Activated naive CD8-positive, alpha-beta T cell (primary cell): ENCODE measurements around the gene NDUFV1.
"Not testable (repeated sequence)": the region's sequence is repeated elsewhere in the genome, so short reads cannot be mapped to it uniquely, and the experiment has no call there.

Experiments used
- H3K27ac Mint-ChIP-seq: one replicate; pipeline ENCODE4 v1.8.0; 2021; ENCODE audit warnings: mixed read lengths
- H3K27me3 Mint-ChIP-seq: one replicate; pipeline ENCODE4 v1.8.0; 2021; ENCODE audit warnings: mixed read lengths
- H3K36me3 Mint-ChIP-seq: one replicate; pipeline ENCODE4 v1.8.0; 2021; ENCODE audit warnings: mixed read lengths
- H3K4me1 Mint-ChIP-seq: one replicate; pipeline ENCODE4 v1.8.0; 2021; ENCODE audit warnings: low read depth, mixed read lengths
- H3K4me3 Mint-ChIP-seq: one replicate; pipeline ENCODE4 v1.8.0; 2021; ENCODE audit warnings: mild to moderate bottlenecking, mixed read lengths
- H3K9me3 Mint-ChIP-seq: one replicate; pipeline ENCODE4 v1.8.0; 2021; ENCODE audit warnings: low read depth, mixed read lengths

The NDUFV1 gene

GRCh38 chr11:67633758-67634365, 27.1 kb downstream of the NDUFV1 start:
- no peak overlapping the region for H3K4me3 Mint-ChIP-seq

DNA sequence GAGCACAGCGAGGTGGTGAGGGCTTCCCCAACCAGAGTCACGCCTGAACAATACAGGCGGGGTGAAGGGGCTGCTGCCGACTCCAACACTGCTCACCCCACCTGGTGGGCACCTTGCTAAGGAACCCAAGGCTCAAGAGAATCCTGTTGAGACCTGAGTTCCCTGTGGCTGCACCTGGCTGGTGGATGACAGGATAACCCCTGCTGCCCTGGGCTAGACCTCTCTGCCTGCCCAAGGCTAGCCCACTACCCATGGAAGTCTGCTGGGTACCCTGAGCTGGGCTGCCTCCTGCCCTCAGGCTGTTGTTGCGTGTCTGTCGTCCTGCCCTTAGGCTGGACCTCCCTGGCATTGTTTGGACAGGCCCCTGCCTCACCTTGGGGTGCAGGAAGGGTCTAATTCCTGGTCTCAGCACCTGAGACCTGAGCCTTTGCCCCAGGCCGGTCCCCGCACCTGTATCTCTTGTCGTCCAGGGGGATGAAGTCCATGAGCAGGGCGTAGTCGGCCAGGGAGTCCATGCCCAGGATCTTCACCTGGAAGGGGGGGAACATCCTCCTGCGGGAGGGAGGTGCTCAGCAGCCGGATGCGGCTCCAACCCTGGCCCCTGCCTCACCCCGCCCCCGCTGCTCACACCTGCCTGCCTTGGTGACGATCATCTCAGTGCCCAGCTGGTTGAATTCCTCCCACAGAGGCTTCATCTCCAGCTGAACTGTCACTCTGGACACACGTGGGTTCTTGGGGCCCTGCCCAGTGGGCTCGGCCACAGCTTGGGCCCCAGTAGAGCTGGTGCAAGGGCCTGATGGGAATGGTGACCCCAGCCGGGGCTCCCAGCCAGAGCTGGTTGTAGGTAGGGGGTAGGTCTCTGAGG, 27.9 kb downstream of the NDUFV1 start:
- Mint-ChIP-seq H3K36me3 (no peaks in the 10 kb centered on the region), H3K27me3 (no peaks in the 10 kb centered on the region), H3K9me3 (no peaks in the 10 kb centered on the region), H3K4me3 (no peak overlapping the region), H3K27ac (no peak overlapping the region), H3K4me1 (peaks cover 5% of the 10 kb centered on the region)

More at GRCh38 chr11:67633758-67634365, 27.1 kb downstream of the NDUFV1 start:
- Mint-ChIP-seq H3K36me3 (no peaks in the 10 kb centered on the region), H3K27ac (no peak overlapping the region), H3K27me3 (no peaks in the 10 kb centered on the region), H3K9me3 (no peaks in the 10 kb centered on the region), H3K4me1 (peaks cover 5% of the 10 kb centered on the region)

DNA sequence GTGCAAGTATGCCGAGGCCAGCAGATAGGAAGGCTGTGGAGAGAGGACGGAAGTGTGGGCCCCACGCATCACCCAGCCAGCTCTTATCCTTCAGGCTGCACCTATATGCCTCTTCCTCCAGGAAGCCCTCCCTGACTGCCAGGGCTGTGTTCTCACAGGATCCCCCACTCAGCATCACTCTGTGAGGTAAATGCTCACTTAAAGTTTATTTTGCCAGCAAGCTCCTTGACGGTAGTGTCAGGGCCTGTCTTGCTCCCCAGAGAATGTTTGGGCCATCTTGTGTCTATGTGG, 28.4 kb downstream of the NDUFV1 start:
- peaks cover 5% of the 10 kb centered on the region for H3K4me1 Mint-ChIP-seq
- H3K27ac Mint-ChIP-seq = no peak overlapping the region
- no peaks in the 10 kb centered on the region for H3K36me3 Mint-ChIP-seq
- no peaks in the 10 kb centered on the region for H3K9me3 Mint-ChIP-seq
- H3K4me3 Mint-ChIP-seq = no peak overlapping the region
- no peaks in the 10 kb centered on the region for H3K27me3 Mint-ChIP-seq

DNA sequence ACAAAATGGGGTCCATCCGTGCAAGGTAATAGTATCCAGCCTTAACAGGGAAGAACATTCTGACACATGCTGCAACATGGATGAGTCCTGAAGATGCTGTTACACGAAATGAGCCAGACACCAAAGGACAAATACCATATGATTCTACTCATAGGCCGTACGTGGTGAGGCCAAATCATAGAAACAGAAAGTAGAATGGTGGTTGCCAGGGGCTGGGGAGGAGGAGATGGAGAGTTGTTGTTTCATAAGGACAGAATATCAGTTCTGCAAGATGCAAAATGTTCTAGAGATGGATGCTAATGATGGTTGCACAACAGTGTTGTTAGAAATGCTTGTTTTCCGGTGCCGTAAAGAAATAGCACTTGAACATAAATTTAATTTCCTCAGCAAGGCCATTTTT, 30.2 kb downstream of the NDUFV1 start:
- no peak overlapping the region for H3K4me3 Mint-ChIP-seq
- no peaks in the 10 kb centered on the region for H3K36me3 Mint-ChIP-seq
- no peaks in the 10 kb centered on the region for H3K9me3 Mint-ChIP-seq
- H3K27ac Mint-ChIP-seq = no peak overlapping the region
- H3K4me1 Mint-ChIP-seq = no peaks in the 10 kb centered on the region
- H3K27me3 Mint-ChIP-seq = no peaks in the 10 kb centered on the region

- not testable (repeated sequence) for H3K4me1 Mint-ChIP-seq, H3K27me3 Mint-ChIP-seq, H3K4me3 Mint-ChIP-seq, H3K27ac Mint-ChIP-seq, H3K36me3 Mint-ChIP-seq, H3K9me3 Mint-ChIP-seq
Measured at GRCh38 chr11:67637441-67637840, 30.7 kb downstream of the NDUFV1 start.

GRCh38 chr11:67638535-67639437, 32.0 kb downstream of the NDUFV1 start:
- Mint-ChIP-seq H3K27ac (no peak overlapping the region), H3K27me3 (no peaks in the 10 kb centered on the region), H3K9me3 (no peaks in the 10 kb centered on the region), H3K4me3 (no peak overlapping the region), H3K36me3 (no peaks in the 10 kb centered on the region), H3K4me1 (no peaks in the 10 kb centered on the region)

DNA sequence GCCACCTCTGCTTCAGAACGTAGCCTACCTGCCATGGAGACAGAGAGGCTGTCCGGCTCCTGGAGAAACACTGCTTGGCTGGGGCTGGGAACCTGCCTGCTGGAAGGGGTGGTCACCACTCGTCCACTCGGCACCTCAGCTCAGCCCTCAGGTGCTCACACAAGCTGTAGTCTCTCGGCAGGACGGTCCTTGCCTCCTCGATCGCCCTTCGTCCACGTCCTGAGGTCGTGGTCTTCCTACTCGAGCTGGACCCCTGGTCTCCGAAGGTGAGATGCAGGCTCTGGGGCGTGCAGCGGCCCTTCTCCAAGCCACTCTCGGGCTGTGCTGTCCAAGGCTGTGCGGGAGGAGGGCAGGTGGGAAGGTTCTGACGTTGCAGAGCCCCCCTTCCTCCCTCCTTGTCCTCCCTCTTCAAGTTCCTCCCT, 32.7 kb downstream of the NDUFV1 start, which contains the start of gene TBX10:
TBX10 (minus strand) TSS at position 326 of the 422 bp plus-strand sequence; CDS start at position 35, 291 bp downstream.
- Mint-ChIP-seq H3K4me3 (no peak within 1 kb of the TSS), H3K27me3 (no peaks in the 10 kb centered on the region), H3K9me3 (no peaks in the 10 kb centered on the region), H3K36me3 (no peaks in the 10 kb centered on the region), H3K4me1 (no peaks in the 10 kb centered on the region), H3K27ac (no peak within 1 kb of the TSS)

- Mint-ChIP-seq H3K27me3 (no peaks in the 10 kb centered on the region), H3K36me3 (no peaks in the 10 kb centered on the region), H3K27ac (no peak overlapping the region), H3K9me3 (no peaks in the 10 kb centered on the region), H3K4me3 (no peak overlapping the region), H3K4me1 (no peaks in the 10 kb centered on the region)
Measured at GRCh38 chr11:67640021-67640757, 33.5 kb downstream of the NDUFV1 start.

DNA sequence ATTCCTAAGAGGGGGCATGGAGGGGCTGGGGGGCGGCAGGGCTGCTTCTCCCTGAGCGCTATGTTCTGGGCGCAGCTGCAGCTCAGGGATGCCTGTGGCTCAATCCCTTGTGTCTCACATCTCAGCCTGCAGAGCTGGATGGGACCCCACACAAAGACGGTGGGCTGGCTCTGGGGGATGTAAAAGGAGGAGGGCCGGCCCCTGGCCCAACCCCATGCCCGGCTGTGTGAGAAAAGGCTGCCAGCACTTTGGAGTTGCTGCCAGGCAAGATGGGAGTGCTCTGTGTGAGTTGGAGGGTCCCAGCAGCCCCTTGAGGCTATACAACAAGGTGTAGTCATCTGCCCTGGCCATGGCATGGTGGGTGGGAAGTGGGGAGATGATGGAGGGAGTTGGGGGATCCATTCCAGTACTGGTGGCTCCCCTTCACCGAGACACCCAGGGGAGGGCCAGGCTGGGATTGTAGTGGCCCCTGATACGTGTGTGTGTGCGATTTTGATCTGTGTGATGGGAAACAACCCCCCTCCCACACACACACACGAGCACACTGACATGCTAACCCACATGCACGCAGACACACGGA, 34.1 kb downstream of the NDUFV1 start:
- Mint-ChIP-seq H3K9me3 (no peaks in the 10 kb centered on the region), H3K36me3 (no peaks in the 10 kb centered on the region), H3K27me3 (no peaks in the 10 kb centered on the region), H3K27ac (no peak overlapping the region), H3K4me1 (peaks cover 2% of the 10 kb centered on the region), H3K4me3 (no peak overlapping the region)

DNA sequence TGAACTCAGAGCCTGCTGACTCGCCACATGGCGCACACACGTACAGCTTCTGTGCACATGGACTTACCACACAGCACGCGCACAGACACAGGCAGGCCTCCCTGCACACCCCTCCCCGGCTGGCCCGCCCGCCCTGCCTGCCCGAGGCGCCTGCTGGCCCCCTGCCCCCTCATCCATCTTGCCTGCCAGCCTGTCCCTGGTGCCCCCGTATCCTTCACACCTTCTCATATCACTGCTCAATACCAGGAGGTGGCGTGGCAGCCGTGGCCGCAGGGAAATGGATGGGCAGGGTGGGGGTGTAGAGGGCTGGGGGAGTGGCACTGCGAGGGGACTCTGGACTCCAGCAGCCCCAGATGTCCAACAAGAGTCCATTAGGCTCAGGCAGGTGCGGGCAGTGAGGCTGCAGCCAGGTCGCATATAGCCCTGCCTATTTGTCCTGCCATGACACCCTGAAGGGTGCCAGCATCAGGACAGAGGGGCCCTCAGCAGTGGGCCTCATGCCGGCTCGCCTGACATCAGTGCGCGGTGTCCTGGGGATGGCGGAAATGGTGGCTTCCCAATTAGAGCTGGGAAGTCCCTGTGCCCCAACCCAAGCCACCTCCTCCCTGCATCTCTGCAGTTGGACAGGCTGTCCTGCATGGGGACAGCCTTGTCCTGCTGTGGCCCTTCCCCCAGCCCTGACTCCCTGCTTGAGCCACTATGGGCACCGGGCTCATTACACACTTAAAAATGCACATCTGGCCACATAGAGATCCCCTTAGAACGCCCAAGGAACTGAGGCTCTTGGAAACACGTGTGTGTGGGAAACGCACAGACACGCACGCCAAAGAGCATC, 34.8 kb downstream of the NDUFV1 start:
- H3K27me3 Mint-ChIP-seq = no peaks in the 10 kb centered on the region
- H3K27ac Mint-ChIP-seq = no peak overlapping the region

DNA sequence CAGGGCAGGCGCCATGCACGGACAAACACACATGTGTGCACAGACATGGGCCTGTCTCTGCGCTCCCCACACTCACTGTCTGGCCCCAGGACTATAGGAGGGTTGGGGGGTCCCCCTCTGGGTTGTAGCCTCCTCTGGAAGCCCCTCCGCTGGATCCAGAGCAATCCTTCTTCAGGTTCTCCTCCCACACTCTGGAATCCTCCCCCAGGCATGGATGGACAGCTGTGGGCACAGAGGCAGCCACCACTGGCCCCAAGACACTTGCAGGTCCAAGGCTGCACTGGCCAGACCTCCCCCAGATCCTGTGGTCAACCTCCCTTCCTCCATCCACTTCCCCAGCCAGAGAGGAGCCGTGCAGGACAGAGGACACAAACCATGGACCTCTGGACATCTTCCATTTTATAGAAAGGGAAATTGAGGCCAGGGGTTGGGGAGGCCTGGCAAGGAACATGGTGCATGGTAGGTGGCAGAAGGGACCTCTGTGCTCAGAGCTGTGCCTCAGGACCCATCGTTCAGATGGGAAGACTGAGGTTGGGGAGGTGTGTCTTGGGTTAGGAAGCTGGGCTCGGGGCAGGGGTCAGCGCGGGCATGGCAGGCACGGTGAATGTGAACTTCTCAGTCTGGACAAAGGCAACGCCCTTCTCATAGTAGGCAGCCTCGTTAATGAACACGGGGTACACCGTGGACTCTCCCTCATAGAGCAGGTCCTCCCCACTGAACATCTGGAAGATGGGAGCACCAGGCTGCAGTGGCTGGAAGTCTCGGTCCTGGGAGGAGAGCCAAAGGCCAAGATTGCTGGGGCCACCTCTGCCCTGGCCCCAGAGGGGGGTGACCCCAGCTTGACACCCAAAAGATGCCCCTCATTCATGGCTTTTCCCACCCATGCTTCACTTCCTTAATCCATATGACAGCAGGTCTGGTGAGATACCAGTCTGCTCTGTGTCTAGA, 35.7 kb downstream of the NDUFV1 start:
- Mint-ChIP-seq H3K4me3 (no peak overlapping the region), H3K4me1 (peaks cover 16% of the 10 kb centered on the region), H3K9me3 (no peaks in the 10 kb centered on the region), H3K27ac (no peak overlapping the region), H3K27me3 (no peaks in the 10 kb centered on the region), H3K36me3 (no peaks in the 10 kb centered on the region)

More for the DNA sequence above, 34.8 kb downstream of the NDUFV1 start:
- Mint-ChIP-seq H3K4me3 (no peak overlapping the region), H3K4me1 (peaks cover 7% of the 10 kb centered on the region), H3K36me3 (no peaks in the 10 kb centered on the region), H3K9me3 (no peaks in the 10 kb centered on the region)

GRCh38 chr11:67644042-67644441, 37.3 kb downstream of the NDUFV1 start:
- H3K4me3 Mint-ChIP-seq = no peak overlapping the region
- no peaks in the 10 kb centered on the region for H3K36me3 Mint-ChIP-seq
- H3K27ac Mint-ChIP-seq = no peak overlapping the region
- no peaks in the 10 kb centered on the region for H3K27me3 Mint-ChIP-seq
- H3K9me3 Mint-ChIP-seq = no peaks in the 10 kb centered on the region
- H3K4me1 Mint-ChIP-seq = peaks cover 25% of the 10 kb centered on the region
